Psoas muscle (tissue), 8 donors: ENCODE measurements around the gene CFAP46. TPM values are rescaled to one million over a fixed set of nuclear protein-coding genes. Genes with fewer than 3 reads are reported as not detected.

Source experiments
- ATAC-seq, 4 donors: fragments of 200-7000 bp; cut with Tn5 transposase; one replicate each; pipeline ENCODE4 v1.9.1; 2020; ENCODE audit warnings: moderate library complexity in 3 of 4, mild to moderate bottlenecking in 2 of 4
- DNase-seq, 2 donors: peaks; one replicate each; pipeline ENCODE4 v3.0.0-alpha.2; 2020
- H3K27ac ChIP-seq: fragments of 200-600 bp; one replicate; pipeline ENCODE4 v1.8.0; 2022
- H3K27me3 ChIP-seq, 3 donors: fragments of 200-600 bp in 1 of 3; one replicate each; pipeline versions ENCODE4 v1.6.1 to v1.8.0; 2013 to 2022; ENCODE audit warnings: low read length in 2 of 3, mild to moderate bottlenecking in 2 of 3, moderate library complexity in 1 of 3; ENCODE audit not compliant: insufficient read depth in 3 of 3
- H3K36me3 ChIP-seq, 2 donors: fragments of 200-600 bp in 1 of 2; one replicate each; pipeline versions ENCODE4 v1.6.1 to v1.8.0; 2013 to 2022; ENCODE audit warnings: low read depth in 1 of 2, mild to moderate bottlenecking in 1 of 2, moderate library complexity in 1 of 2; ENCODE audit not compliant: insufficient read depth in 1 of 2
- H3K4me1 ChIP-seq: fragments of 200-600 bp; one replicate; pipeline ENCODE4 v1.8.0; 2022
- H3K4me3 ChIP-seq: fragments of 200-600 bp; one replicate; pipeline ENCODE4 v1.8.0; 2022; ENCODE audit warnings: mild to moderate bottlenecking
- H3K9me3 ChIP-seq: fragments of 200-600 bp; one replicate; pipeline ENCODE4 v1.8.0; 2022
- WGBS, 3 donors: extraction: QIAGEN DNeasy Blood & Tissue Kit; methylation state at CpG; one replicate each; pipeline versions ENCODE4 v1.1.6 to v1.1.7; 2013; 5-methylcytosine and 5-hydroxymethylcytosine counted together
- intact Hi-C, 2 donors: fragments of 100-400 bp; cut with DNase I; formaldehyde crosslinking; loops; one replicate each; pipeline versions ENCODE4 v1.11.0 to v1.14.2; 2022
- polyA plus RNA-seq, 3 donors: library from polyadenylated mRNA; stranded (reverse); fragments of 200-250 nt; gene quantifications; one replicate each; pipeline ENCODE4 v1.2.3, GENCODE V29; 2013
- total RNA-seq, 4 donors: library from RNA; stranded (reverse); fragmentation: NEBNext Ultra II Directional in 2 of 4; extraction: Animal tissue kit (Norgen Biotek cat#: 25700) in 2 of 4; gene quantifications; one replicate each; pipeline versions ENCODE4 v1.2.1 to v1.2.4, GENCODE V29; 2021 to 2023
- TF ChIP-seq, protein P1 (sequence below): fragments of 200-600 bp; IDR thresholded peaks from one replicate; pipeline ENCODE4 v1.8.0; 2022; ENCODE audit warnings: antibody characterized with exemption
- donor health status: healthy with polysubstance abuse.
- donor health status: DM: no; HTN: no; CAD: no; lungs with moderate emphysema.
- donor health status: Bipolar disorder and iron deficiency.
- donor health status: healthy.
- donor health status: DM: yes; HTN: yes; CAD: no.
- donor health status: DM: no; HTN: no; CAD: no.
- donor health status: DM: no; HTN: no; CAD: no.
- donor health status: DM: yes; HTN: yes; CAD: no.

The CFAP46 gene
- total and polyA plus RNA-seq, 7 donors: 3.9 to 25.4 (median 13.8) TPM

DNA sequence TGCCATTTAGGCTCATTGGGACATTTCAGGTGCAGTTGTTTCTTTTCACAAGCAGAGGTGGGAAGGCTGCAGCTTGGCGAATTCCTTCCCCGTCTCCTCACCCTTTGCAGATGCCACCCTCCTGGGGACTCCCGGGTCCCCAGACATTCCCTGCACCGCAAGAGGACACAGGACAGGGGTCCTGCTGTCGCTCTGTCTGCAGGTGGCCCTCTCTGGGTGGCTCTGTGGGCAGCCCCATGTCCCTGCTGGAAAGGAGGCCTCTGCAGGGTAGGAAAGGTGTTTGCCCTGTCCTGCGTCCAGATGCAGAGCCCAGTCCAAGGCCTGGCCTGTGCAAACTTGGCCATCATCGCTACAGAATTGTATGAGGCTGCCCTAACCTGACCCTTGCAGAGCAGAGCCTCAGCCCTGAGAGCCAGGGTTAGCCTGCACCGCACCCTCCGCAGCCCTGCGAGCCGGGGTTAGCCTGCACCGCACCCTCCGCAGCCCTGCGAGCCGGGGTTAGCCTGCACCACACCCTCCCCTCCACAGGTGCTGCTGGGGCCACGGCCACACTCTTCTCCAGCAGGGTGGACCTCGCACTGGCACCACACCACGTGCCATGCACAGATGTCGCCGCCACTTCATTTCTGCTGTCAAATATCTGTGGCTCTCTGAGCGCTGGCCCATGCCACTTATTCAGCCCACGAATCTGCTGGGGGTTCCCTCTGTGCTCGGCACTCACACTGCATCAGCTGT, 61.0 kb downstream of the CFAP46 start:
- no peaks in the 10 kb centered on the region for H3K4me1 ChIP-seq
- peaks cover 0 to 48% (median 30%) of the 10 kb centered on the region in 3 donors for H3K27me3 ChIP-seq
- 85 to 89% (median 85%) methylated on average over 22 to 23 of the region's 23 CpGs for whole genome bisulfite sequencing, 3 donors
- H3K27ac ChIP-seq: no peak overlapping the region
- H3K36me3 ChIP-seq: no peaks in the 10 kb centered on the region
- intact Hi-C loops: no loop called here
- ATAC-seq (no peak), DNase-seq (peak in 1 of 2 donors; percentile 37)
- H3K9me3 ChIP-seq: no peaks in the 10 kb centered on the region
- TF ChIP-seq, protein P1, sequence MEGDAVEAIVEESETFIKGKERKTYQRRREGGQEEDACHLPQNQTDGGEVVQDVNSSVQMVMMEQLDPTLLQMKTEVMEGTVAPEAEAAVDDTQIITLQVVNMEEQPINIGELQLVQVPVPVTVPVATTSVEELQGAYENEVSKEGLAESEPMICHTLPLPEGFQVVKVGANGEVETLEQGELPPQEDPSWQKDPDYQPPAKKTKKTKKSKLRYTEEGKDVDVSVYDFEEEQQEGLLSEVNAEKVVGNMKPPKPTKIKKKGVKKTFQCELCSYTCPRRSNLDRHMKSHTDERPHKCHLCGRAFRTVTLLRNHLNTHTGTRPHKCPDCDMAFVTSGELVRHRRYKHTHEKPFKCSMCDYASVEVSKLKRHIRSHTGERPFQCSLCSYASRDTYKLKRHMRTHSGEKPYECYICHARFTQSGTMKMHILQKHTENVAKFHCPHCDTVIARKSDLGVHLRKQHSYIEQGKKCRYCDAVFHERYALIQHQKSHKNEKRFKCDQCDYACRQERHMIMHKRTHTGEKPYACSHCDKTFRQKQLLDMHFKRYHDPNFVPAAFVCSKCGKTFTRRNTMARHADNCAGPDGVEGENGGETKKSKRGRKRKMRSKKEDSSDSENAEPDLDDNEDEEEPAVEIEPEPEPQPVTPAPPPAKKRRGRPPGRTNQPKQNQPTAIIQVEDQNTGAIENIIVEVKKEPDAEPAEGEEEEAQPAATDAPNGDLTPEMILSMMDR: no peak
- no peak overlapping the region for H3K4me3 ChIP-seq

DNA sequence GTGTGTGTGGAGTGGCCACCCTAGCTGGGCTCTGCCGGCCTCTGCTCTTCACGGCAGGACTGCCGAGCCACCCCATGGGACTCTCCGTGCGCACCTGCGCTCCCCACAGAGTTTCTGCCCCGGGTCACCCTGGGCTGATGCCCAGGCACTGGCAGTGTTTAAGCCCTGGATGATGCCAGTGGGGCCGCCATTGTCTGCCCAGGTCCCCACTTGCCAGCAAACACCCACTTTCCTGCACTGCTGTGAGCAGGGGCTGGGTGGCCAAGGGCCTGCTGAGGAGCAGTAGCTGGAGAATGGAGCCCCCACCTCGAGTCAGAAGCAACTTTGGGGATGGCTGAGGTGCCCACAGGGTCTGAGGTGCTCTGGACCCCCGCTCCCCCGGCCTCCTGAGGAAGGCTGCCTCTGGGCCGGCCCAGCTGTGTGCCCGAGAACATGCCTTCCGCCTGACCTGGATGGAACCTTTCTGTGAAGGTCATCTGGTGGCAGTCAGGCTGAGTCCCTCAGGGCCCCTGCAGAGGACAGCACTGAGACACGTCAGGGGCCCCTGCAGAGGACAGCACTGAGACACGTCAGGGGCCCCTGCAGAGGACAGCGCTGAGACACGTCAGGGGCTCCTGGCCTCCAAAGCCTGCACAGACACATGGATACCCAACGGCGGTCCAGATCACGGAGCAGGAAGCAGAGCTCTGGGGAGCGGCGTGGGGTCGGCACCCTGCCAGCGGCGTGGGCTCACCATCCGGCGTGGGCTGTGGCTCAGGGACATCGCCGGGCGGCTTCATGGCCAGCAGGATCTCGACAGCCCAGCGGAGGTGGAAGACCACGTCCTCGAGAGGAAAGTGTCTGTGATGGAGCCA, 62.0 kb downstream of the CFAP46 start:
- ATAC-seq: no peak
- 81 to 83% (median 82%) methylated on average over 34 to 35 of the region's 35 CpGs for WGBS, 3 donors
- no peak overlapping the region for H3K4me3 ChIP-seq
- H3K36me3 ChIP-seq: no peaks in the 10 kb centered on the region
- peak in 1 of 2 donors; percentile 31 for DNase-seq
- intact Hi-C loops: no loop called here
- peaks cover 0 to 58% (median 27%) of the 10 kb centered on the region in 3 donors for H3K27me3 ChIP-seq
- H3K27ac ChIP-seq: no peak overlapping the region
- peaks cover 5% of the 10 kb centered on the region for H3K9me3 ChIP-seq
- TF ChIP-seq, protein P1: no peak
- no peaks in the 10 kb centered on the region for H3K4me1 ChIP-seq

DNA sequence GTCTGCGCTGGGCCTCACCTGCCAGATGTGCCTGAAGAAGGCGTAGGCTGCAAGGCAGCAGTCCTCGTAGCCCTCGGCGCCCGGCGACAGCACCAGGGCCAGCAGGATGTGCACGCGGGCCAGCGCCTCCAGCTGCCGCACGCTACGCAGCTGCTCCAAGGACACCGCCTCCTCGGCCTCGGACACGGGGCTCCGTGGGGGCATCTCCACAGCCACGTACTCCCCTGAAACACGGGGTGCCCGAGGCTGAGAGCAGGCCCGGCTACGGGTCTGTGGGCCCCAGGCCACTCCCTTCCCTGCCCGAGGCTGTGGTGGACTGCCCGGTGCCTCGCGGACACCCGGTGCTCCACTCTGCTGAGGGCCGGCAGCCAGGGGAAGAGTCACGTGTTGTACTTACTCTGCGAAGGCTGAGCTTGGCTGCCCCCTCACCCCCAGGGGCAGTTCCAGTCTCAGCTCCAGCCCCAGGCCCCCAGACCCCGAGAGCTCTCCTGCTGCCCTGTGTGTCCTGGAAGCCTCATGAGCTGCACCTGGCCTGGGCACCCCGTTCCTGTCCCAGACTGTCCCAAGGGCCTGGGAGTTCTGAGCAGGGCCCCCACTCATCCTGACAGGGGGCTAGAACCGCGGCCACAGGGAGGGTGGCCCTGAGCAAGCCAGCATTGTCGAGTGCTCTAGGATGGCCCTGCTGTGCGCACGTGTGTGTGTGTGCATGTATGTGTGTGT, 62.8 kb downstream of the CFAP46 start:
- H3K36me3 ChIP-seq: no peaks in the 10 kb centered on the region
- no peak overlapping the region for H3K4me3 ChIP-seq
- peaks cover 8% of the 10 kb centered on the region for H3K9me3 ChIP-seq
- DNase-seq (peak in 1 of 2 donors; percentile 52), ATAC-seq (no peak)
- whole genome bisulfite sequencing, 3 donors: 12 to 17% (median 13%) methylated on average over 30 to 38 of the region's 38 CpGs
- H3K27ac ChIP-seq: no peak overlapping the region
- intact Hi-C loops: no loop called here
- H3K27me3 ChIP-seq: peaks cover 0 to 64% (median 28%) of the 10 kb centered on the region in 3 donors
- TF ChIP-seq, protein P1: no peak
- H3K4me1 ChIP-seq: no peaks in the 10 kb centered on the region

GRCh38 chr10:132878730-132879407, 63.5 kb downstream of the CFAP46 start:
- Histone ChIP-seq H3K9me3 (peaks cover 8% of the 10 kb centered on the region), H3K4me3 (no peak overlapping the region), H3K27me3 (peaks cover 0 to 65% (median 28%) of the 10 kb centered on the region in 3 donors), H3K4me1 (no peaks in the 10 kb centered on the region), H3K27ac (no peak overlapping the region), H3K36me3 (no peaks in the 10 kb centered on the region)
- ATAC-seq (no peak), DNase-seq (no peak)
- TF ChIP-seq, protein P1: no peak
- intact Hi-C loops: no loop called here
- WGBS, 3 donors: 58 to 61% (median 59%) methylated on average over 23 to 25 of the region's 25 CpGs
